SK-N-MC (cell line): ENCODE results near the gene CXCL13.

Experiments
- EZH2 ChIP-seq: fragments of 200-600 bp; sonication (generic); IDR thresholded peaks from one replicate; pipeline ENCODE4 v1.6.1; 2017; ENCODE audit warnings: antibody characterized with exemption
- FOXP2 ChIP-seq: optimal IDR thresholded peaks from 2 replicates; pipeline ENCODE3; 2011; ENCODE audit warnings: mild to moderate bottlenecking, moderate library complexity; ENCODE audit not compliant: insufficient read depth; ENCODE audit errors: extremely low read length, control extremely low read depth
- POLR2AphosphoS5 ChIP-seq: IDR thresholded peaks from 2 replicates; pipeline ENCODE4 v1.6.1; 2012; ENCODE audit warnings: mild to moderate bottlenecking, low read depth, low read length, borderline replicate concordance

DNA sequence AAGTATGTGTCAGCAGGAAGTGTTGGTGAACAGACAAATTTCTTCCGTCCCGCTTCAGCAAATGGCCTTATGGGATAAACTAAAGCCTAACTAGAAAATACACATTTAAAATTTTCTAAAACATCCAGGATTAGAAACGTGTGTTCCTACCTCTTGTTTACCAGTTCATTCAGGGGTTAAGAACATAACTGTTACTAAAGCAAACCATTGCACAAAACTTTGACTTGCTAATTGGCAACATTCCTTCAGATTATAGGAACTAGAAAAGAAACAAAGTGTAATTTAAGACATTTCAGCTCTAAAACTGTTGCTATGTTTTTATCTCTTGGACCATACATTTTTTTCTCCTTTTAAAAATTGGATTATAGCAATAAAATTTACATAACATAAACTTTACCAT lies 39.5 kb upstream of the CXCL13 start:
- no peak for TF ChIP-seq FOXP2
- TF ChIP-seq POLR2AphosphoS5, result no peak
- no peak for TF ChIP-seq EZH2
